PFSK-1 (cell line): ENCODE results near the gene ODC1.

Experiments
- FOXP2 ChIP-seq: optimal IDR thresholded peaks from 2 replicates; pipeline ENCODE3; 2011; ENCODE audit warnings: borderline replicate concordance, control low read depth, inconsistent platforms; ENCODE audit not compliant: insufficient read depth; ENCODE audit errors: extremely low read length, extremely low read depth
- POLR2AphosphoS5 ChIP-seq: IDR thresholded peaks from 2 replicates; pipeline ENCODE4 v1.6.1; 2012; ENCODE audit warnings: low read depth, mild to moderate bottlenecking, control low read depth, low read length, moderate library complexity
- SIN3A ChIP-seq: IDR thresholded peaks from 2 replicates; pipeline ENCODE4 v1.6.1; 2012; ENCODE audit warnings: mild to moderate bottlenecking, low read length, moderate library complexity, borderline replicate concordance; ENCODE audit not compliant: insufficient read depth
- TAF1 ChIP-seq: IDR thresholded peaks from 2 replicates; pipeline ENCODE4 v1.6.1; 2012; ENCODE audit warnings: low read length, control low read depth, borderline replicate concordance; ENCODE audit not compliant: insufficient read depth
- TF ChIP-seq, protein P1 (sequence below), 2 experiments: IDR thresholded peaks; 2 replicates each; pipeline versions ENCODE4 v1.6.1 to v1.8.0; 2011 to 2012; ENCODE audit warnings: low read depth in 2 of 2, low read length in 2 of 2, control low read depth in 1 of 2, inconsistent platforms in 1 of 2, mild to moderate bottlenecking in 1 of 2, moderate library complexity in 1 of 2; ENCODE audit not compliant: insufficient read depth in 1 of 2

The ODC1 gene

GRCh38 chr2:10430886-10431622 is 17.1 kb downstream of the ODC1 start:
- TF ChIP-seq, protein P1, sequence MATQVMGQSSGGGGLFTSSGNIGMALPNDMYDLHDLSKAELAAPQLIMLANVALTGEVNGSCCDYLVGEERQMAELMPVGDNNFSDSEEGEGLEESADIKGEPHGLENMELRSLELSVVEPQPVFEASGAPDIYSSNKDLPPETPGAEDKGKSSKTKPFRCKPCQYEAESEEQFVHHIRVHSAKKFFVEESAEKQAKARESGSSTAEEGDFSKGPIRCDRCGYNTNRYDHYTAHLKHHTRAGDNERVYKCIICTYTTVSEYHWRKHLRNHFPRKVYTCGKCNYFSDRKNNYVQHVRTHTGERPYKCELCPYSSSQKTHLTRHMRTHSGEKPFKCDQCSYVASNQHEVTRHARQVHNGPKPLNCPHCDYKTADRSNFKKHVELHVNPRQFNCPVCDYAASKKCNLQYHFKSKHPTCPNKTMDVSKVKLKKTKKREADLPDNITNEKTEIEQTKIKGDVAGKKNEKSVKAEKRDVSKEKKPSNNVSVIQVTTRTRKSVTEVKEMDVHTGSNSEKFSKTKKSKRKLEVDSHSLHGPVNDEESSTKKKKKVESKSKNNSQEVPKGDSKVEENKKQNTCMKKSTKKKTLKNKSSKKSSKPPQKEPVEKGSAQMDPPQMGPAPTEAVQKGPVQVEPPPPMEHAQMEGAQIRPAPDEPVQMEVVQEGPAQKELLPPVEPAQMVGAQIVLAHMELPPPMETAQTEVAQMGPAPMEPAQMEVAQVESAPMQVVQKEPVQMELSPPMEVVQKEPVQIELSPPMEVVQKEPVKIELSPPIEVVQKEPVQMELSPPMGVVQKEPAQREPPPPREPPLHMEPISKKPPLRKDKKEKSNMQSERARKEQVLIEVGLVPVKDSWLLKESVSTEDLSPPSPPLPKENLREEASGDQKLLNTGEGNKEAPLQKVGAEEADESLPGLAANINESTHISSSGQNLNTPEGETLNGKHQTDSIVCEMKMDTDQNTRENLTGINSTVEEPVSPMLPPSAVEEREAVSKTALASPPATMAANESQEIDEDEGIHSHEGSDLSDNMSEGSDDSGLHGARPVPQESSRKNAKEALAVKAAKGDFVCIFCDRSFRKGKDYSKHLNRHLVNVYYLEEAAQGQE (IDR thresholded peaks at IDR 0.05; ENCODE audit: insufficient read depth in 1 of 2, low read depth in 2 of 2, low read length in 2 of 2) = no peak
- TF ChIP-seq POLR2AphosphoS5 = no peak

- TF ChIP-seq POLR2AphosphoS5 = no peak
- TF ChIP-seq, protein P1 (IDR thresholded peaks at IDR 0.05; ENCODE audit: insufficient read depth in 1 of 2, low read depth in 2 of 2, low read length in 2 of 2) = no peak
- no peak for TF ChIP-seq SIN3A
- TF ChIP-seq FOXP2 = no peak
- TF ChIP-seq TAF1 = no peak
Measured at GRCh38 chr2:10428924-10429323, 19.2 kb downstream of the ODC1 start.

GRCh38 chr2:10428355-10428754 is 19.8 kb downstream of the ODC1 start:
- TF ChIP-seq POLR2AphosphoS5 (no peak), TAF1 (no peak), SIN3A (no peak), FOXP2 (no peak)
- TF ChIP-seq, protein P1 (IDR thresholded peaks at IDR 0.05; ENCODE audit: insufficient read depth in 1 of 2, low read depth in 2 of 2, low read length in 2 of 2) = no peak

GRCh38 chr2:10427618-10427949 is 20.5 kb downstream of the ODC1 start:
- TF ChIP-seq, protein P1 (IDR thresholded peaks at IDR 0.05; ENCODE audit: insufficient read depth in 1 of 2, low read depth in 2 of 2, low read length in 2 of 2) = no peak
- no peak for TF ChIP-seq TAF1
- TF ChIP-seq SIN3A = no peak
- TF ChIP-seq POLR2AphosphoS5 = no peak
- TF ChIP-seq FOXP2 = no peak
